ENCODE measurements around the gene SCO2.

SCO2 gene

DNA sequence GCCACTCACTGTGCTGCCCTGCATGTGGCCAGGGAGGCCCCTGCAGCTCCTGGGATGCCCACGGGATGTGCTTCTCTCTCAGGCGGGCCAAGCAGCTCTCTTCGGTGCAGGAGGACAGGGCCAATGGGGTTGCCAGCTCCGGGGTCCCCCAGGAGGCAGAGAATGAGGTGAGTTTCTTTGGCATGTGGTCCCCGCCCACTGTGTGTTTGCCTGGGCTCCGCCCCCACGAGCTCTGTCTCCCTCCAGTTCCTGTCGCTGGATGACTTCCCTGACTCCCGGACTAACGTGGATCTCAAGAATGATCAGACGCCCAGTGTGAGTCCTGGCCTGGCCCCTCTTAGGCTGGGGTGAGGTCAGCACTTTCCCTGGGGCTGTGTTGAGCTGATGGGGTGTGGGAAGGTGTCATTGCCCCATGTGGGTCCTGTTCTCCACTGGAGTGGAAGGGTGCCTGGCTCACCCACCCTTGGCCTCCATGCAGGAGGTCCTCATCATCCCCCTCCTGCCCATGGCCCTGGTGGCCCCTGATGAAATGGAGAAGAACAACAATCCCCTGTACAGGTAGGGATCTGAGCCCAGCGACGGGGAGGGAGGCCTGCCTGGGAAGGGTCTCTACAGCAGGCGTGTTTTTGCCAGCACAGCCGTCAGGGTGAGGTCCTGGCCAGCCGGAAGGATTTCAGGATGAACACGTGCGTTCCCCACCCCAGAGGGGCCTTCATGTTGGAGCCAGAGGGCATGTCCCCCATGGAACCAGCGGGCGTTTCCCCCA, 7.7 kb downstream of the SCO2 start:
- DNase-seq, result no peak

GRCh38 chr22:50516891-50517290, 8.5 kb downstream of the SCO2 start:
- DNase-seq, result no peak

GRCh38 chr22:50516068-50516467, 9.3 kb downstream of the SCO2 start:
- no peak for DNase-seq

DNA sequence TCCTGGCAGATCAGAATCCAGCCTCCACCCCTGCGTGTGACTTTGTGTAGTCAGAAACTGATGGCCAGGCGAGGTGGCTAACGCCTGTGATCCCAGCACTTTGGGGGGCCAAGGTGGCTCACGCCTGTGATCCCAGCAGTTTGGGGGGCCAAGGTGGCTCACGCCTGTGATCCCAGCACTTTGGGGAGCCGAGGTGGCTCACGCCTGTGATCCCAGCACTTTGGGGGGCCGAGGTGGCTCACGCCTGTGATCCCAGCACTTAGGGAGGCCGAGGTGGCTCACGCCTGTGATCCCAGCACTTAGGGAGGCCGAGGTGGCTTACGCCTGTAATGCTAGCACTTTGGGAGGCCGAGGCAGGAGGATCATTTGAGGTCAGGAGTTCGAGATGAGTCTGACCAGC, 12.2 kb downstream of the SCO2 start:
- no peak for DNase-seq

- DNase-seq, result no peak
These were observed 16.5 kb downstream of the SCO2 start for GRCh38 chr22:50508897-50509296.

GRCh38 chr22:50507991-50508884, 17.2 kb downstream of the SCO2 start, which contains the start of gene NCAPH2:
TSS of gene NCAPH2 (plus strand) at chr22:50508224. CDS start at chr22:50508338, 114 bp downstream.
- peak; percentile 98 for DNase-seq

GRCh38 chr22:50507421-50507990, 17.9 kb downstream of the SCO2 start, which contains the start of gene LMF2:
TSS of gene LMF2 (minus strand) at chr22:50507702. CDS start at chr22:50507675, 27 bp downstream.
- DNase-seq, result peak; percentile 95

DNA sequence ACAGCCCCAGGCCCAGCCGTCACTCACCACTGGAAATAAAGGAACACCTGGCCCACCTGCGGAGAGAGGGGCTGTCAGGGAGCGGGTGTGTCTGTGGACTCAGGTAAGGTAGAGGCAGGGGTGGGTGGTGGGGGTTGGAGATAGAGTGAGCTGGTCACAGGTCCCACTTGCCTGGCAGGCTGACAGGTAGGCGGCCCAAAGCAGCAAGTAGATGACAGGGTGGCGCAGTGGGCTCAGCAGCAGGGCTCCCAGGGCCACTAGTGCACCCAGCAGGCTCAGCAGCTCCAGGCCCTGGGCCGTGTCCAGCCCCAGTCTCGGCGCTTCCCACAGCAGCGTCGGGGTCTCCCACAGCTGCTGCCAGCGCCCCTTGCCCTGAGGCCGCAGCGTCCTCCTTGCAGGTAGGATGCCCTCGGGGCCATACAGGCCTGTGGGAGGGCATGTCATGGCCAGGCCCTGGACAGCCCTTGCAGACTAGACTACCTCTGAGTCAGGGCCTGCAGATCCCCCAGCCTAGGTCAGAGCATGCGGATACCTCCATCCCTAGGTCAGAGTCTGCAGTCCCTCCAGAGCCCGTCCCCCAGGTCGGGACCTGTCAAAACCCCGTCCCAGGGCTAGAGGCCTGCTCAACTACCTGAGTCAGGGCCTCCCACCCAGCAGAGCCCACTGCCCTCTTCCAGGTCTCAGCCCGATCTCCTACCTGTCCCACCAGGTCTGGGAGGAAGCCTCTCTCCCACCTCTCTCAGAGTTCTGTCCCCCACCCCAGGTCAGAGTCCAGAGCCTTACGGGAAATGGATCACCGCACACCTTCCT, 18.6 kb downstream of the SCO2 start:
- no peak for DNase-seq

GRCh38 chr22:50505776-50506610, 19.4 kb downstream of the SCO2 start:
- no peak for DNase-seq

DNA sequence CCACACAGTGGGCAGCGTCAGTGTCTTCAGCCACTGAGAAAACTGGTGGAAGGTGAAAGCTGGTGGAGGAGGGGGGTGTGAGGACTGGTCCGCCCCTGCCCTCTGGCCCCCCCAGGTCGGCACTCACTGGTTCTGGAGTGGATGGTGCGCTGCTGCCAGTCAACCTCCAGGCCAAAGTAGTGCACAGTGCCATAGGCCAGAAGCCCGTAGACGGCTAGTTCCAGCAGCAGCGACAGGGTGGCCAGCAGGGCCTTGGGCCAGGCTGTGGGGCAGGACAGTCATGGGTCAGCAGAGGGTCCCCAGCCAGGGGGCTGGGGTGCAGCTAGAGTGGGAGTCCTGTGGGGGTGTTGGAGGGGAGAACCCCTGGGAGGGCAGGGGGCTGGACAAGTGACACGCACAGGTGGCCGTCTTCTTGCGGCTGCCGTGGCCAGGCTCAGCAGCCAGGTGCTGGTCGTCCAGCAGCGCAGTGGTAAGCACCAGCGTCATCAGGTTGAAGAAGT, 20.1 kb downstream of the SCO2 start:
- DNase-seq, result no peak

- DNase-seq, result no peak
These were observed 20.8 kb downstream of the SCO2 start for GRCh38 chr22:50504369-50505211.

DNA sequence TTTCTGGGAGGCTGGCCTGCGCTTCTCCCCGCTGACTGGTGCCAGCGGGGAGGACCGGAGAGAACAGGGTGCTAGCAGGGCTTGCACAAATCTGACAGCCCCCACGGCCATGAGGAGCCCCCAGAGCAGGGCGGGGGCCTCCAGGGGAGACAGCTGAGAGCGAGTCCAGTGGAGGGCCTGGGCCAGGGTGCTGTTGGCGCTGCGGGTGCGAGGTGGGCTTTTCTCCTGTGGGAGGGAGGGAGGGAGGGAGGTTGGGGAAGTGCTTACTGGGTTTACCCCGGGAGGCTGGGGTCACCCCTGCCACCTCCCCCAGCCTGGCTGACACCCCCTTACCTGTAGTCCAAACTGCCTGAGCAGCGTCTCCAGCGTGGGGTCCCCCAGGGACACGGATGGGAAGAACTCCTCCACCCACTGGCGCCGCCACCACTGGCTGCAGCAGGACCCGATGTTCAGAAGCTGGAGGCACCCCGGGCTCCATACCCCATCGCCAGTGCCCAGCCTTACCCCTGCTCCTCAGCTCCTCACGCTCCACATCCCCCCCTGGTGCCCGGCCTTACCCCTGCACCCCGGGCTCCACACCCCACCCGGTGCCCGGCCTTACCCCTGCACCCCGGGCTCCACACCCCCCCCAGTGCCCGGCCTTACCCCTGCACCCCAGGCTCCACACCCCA, 21.8 kb downstream of the SCO2 start:
- DNase-seq, result peak; percentile 28

DNA sequence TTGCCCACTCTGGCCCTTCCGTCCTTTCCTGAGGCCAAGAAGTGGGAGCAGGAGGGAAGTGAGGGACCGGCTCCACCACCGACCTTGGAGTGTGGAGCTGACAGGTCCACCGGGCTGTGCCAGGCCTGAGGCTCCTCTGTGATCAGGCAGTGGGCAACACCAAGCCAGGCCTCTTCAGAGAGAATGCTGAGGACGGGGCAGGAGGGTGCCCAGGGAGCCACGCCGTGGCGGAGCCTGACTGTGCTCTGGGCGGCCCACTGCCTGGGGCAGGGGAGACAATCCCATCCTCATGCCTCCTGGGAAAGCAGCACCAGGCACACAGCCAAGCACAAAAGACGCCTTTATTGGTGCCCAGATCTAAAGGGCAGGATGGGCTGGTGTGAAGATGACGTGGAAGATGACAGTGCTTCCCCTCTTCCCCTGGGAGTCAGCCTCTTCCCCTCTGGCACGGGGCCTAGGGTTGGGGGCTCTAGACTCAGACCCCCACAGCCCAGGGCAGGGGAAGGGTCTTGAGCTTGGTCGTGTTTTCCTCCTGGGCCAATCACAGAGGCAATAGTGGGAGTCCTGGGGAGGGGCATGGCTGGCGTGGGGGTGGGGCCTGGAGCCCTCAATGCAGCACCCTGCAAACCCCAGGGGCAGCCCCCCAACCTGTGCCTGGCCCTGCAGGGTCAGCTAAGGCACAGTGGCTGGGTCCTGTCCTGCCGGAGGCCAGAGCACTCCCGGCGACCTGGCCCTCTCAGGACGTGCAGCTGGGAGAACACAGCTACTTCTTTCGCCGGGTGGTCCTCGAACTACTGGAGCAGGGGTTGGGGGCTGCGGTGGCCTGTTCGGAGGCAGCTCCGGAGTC, 22.5 kb downstream of the SCO2 start:
- no peak for DNase-seq

- DNase-seq, result no peak
These were observed 23.3 kb downstream of the SCO2 start for GRCh38 chr22:50502096-50502495.

DNA sequence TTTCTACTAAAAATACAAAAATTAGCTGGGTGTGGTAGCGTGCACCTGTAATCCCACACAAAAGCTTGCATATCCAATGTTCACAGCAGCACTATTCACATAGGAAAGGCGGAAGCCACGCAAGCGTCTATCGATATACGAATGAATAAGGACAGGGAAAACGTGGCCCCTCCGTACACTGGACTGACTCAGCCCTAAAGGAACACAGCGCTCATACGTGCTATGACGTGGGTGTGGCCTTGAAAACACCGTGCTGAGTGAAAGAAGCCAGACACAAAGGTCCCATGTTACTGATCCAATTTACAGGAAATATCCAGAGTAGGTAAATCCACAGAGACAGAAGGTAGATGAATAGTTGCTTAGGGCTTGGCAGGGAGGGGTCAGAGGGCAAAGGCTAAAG, 24.9 kb downstream of the SCO2 start:
- DNase-seq, result no peak

DNA sequence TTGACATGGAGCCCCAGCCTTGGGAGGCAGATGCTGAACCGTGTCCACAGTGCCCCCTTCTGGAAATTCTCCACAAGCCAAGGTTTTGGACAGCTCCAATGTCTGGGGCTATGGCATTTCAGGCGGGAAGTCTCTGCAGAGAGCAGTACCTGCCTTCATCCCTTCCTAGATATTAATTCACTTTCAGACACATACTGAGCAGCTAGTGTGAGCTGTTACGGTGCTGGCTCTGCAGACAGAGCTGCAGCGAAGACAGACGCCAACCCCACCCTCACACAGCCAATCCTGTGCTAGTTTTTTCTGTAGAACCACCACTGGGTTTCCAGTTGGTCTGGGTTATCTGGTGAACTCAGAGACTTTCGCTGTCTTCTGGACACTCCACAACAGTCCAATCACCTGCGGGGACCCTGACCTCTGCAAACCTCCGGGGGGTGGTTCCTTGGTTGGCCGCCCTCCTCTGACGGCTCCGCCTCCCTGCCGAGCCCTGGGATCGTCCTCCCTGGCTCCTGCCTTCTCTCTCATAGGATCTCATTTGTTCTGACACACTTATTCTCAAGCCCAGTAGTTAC, 27.0 kb downstream of the SCO2 start:
- peak; percentile 82 for DNase-seq

DNA sequence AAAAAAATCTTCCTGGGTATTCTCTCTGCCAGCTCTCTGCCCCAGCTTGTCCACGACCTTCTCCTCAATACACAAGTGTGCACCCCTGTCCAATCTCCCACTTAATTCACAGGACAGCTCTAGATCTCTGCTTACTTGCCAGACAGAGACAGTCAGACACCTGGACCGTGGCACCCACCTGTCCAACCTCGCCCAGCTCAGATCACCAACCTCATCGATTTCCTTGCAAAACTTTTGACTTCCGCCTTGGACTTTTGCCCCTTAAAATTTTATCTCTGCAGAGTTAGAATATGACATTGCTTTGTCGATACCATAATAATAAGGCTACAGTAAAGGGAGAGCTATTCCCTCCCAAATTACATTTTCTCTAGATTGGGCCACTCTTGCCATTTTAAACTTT, 28.3 kb downstream of the SCO2 start:
- no peak for DNase-seq

GRCh38 chr22:50490531-50491308, 34.7 kb downstream of the SCO2 start:
- DNase-seq, result no peak

Data from activated CD4-positive, alpha-beta T cell treated with anti-CD3 and anti-CD28 coated beads, Interleukin-2, Interleukin-6, amounts not matched to agents 100 ng/mL and 50 ng/mL, durations not matched to agents 16 hours and 8 hours (primary cell).